PFSK-1 (cell line): Measurements from ENCODE around the gene AKAP6.

Experiments used
- FOXP2 ChIP-seq: optimal IDR thresholded peaks from 2 replicates; pipeline ENCODE3; 2011; ENCODE audit warnings: borderline replicate concordance, control low read depth, inconsistent platforms; ENCODE audit not compliant: insufficient read depth; ENCODE audit errors: extremely low read length, extremely low read depth
- POLR2AphosphoS5 ChIP-seq: IDR thresholded peaks from 2 replicates; pipeline ENCODE4 v1.6.1; 2012; ENCODE audit warnings: low read depth, mild to moderate bottlenecking, control low read depth, low read length, moderate library complexity
- SIN3A ChIP-seq: IDR thresholded peaks from 2 replicates; pipeline ENCODE4 v1.6.1; 2012; ENCODE audit warnings: mild to moderate bottlenecking, low read length, moderate library complexity, borderline replicate concordance; ENCODE audit not compliant: insufficient read depth
- TAF1 ChIP-seq: IDR thresholded peaks from 2 replicates; pipeline ENCODE4 v1.6.1; 2012; ENCODE audit warnings: low read length, control low read depth, borderline replicate concordance; ENCODE audit not compliant: insufficient read depth
- TF ChIP-seq, protein P1 (sequence below), 2 experiments: IDR thresholded peaks; 2 replicates each; pipeline versions ENCODE4 v1.6.1 to v1.8.0; 2011 to 2012; ENCODE audit warnings: low read depth in 2 of 2, low read length in 2 of 2, control low read depth in 1 of 2, inconsistent platforms in 1 of 2, mild to moderate bottlenecking in 1 of 2, moderate library complexity in 1 of 2; ENCODE audit not compliant: insufficient read depth in 1 of 2

Gene AKAP6

DNA sequence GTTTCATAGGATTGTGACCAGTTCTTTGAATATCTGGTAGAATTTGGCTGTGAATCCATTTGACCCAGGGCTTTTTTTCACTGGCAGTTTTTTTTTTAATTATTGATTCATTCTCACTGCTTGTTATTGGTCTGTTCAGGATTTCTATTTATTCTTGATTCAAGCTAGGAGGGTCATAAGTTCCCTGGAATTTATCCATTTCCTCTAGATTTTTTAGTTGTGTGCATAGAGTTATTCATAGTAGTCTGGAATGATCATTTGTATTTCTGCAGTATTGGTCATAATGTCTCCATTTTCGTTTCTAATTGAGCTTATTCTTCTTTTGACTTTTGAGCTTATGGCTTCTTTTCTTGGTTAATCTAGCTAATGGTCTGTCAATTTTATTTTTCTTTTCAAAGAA is 291.6 kb downstream of the AKAP6 start:
- TF ChIP-seq FOXP2 (no peak), SIN3A (no peak), TAF1 (no peak), POLR2AphosphoS5 (no peak)
- TF ChIP-seq, protein P1, sequence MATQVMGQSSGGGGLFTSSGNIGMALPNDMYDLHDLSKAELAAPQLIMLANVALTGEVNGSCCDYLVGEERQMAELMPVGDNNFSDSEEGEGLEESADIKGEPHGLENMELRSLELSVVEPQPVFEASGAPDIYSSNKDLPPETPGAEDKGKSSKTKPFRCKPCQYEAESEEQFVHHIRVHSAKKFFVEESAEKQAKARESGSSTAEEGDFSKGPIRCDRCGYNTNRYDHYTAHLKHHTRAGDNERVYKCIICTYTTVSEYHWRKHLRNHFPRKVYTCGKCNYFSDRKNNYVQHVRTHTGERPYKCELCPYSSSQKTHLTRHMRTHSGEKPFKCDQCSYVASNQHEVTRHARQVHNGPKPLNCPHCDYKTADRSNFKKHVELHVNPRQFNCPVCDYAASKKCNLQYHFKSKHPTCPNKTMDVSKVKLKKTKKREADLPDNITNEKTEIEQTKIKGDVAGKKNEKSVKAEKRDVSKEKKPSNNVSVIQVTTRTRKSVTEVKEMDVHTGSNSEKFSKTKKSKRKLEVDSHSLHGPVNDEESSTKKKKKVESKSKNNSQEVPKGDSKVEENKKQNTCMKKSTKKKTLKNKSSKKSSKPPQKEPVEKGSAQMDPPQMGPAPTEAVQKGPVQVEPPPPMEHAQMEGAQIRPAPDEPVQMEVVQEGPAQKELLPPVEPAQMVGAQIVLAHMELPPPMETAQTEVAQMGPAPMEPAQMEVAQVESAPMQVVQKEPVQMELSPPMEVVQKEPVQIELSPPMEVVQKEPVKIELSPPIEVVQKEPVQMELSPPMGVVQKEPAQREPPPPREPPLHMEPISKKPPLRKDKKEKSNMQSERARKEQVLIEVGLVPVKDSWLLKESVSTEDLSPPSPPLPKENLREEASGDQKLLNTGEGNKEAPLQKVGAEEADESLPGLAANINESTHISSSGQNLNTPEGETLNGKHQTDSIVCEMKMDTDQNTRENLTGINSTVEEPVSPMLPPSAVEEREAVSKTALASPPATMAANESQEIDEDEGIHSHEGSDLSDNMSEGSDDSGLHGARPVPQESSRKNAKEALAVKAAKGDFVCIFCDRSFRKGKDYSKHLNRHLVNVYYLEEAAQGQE (IDR thresholded peaks at IDR 0.05; ENCODE audit: insufficient read depth in 1 of 2, low read depth in 2 of 2, low read length in 2 of 2), result no peak

DNA sequence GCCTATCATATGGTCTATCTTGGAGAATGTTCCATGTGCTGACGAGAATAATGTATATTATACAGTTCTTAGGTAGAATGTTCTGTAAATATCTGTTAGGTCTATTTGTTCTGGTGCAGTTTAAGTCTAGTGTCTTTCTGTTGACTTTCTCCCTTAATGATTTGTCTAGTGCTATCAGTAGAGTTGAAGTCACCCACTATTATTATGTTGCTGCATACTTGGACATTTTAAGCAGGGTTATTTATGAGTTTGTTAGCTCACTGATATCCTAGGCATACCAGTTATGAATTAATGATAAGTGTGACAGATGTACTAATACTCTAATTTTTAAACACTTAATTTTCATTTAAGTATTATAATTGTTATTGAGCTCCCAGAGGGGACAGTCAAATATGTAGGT is 292.5 kb downstream of the AKAP6 start:
- TF ChIP-seq TAF1 (no peak), FOXP2 (no peak), SIN3A (no peak), POLR2AphosphoS5 (no peak)
- TF ChIP-seq, protein P1 (IDR thresholded peaks at IDR 0.05; ENCODE audit: insufficient read depth in 1 of 2, low read depth in 2 of 2, low read length in 2 of 2), result no peak

DNA sequence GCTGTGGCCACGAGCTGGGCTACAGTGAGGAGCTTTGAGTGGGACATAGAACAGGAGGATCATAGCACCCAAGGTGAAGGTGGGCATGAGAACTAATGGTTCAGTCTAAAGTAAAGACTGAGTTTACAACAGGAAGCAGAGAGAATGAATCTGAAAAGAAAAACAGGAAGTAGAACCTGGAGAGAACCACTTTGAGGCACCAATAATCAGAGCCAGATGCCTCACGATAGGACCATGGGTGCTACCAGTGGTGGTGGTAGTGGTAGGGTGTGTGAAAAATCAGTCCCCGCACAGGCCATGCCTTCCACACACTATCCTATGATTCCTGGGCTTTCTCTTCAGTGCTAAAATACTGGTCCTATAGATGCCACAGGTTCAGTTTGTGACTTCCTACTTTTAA is 293.6 kb downstream of the AKAP6 start:
- TF ChIP-seq FOXP2, result no peak
- TF ChIP-seq POLR2AphosphoS5, result no peak
- no peak for TF ChIP-seq TAF1
- TF ChIP-seq, protein P1 (IDR thresholded peaks at IDR 0.05; ENCODE audit: insufficient read depth in 1 of 2, low read depth in 2 of 2, low read length in 2 of 2), result no peak
- no peak for TF ChIP-seq SIN3A

DNA sequence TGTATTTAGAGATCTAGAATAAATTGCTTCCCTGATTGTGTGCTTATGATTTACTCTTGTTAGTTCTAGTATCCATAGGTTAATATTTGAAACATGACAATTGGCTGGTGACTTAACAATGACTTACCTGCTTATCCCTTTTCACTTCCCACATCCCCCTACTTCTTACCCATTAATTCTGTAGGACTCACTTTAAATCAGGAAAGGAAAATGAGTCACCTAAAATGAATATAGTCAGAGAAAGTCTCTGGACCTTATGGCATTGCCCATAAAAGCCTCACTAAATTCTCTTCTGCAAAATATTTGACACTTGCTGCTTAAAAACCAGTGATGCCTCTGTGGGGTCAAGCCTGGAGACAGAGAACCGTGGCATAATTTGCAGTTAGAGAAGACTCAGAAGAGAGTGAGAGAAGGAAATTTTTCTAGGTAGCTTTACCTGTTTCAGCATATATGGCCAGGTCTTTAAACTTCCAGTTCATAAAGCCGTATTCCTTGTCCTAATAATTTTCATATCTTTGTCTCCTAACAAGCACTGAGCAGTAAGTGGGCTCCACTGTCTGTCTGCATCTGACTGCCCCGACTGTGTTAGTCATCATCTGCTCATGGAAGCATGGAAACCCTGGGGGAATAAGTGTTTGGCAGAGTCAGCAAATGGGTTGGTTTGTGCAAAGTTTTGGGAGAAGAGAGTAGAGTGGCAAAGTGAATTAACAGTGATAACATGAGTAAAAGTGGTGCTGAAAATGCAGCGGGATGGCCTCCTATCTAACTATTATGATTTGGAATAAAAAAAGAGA is 294.4 kb downstream of the AKAP6 start:
- no peak for TF ChIP-seq SIN3A
- no peak for TF ChIP-seq TAF1
- TF ChIP-seq, protein P1 (IDR thresholded peaks at IDR 0.05; ENCODE audit: insufficient read depth in 1 of 2, low read depth in 2 of 2, low read length in 2 of 2), result no peak
- no peak for TF ChIP-seq POLR2AphosphoS5
- TF ChIP-seq FOXP2, result no peak

DNA sequence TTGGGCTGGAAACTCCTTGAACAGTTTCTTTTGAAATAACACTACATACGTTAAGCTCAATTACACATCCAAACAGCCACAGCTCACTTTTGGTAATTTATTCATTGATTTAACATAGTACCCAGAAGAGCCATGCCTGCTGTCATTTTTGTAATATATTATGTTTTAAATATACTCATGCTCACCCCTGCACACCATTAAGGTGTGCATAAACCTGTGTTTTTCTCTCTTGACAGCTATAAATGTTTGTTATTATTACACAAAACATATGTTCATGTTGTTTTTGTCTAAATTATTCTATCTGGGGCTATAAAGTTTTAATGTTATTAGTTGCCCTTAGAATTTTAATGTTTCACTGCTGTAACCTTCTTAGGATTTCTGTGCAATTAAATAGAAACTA is 296.1 kb downstream of the AKAP6 start:
- TF ChIP-seq POLR2AphosphoS5, result no peak
